Ecto neural progenitor cell (in vitro differentiated cells): ENCODE data around the gene CFAP410.

Experiments
- DNase-seq: peaks from one replicate; pipeline ENCODE4 v3.0.0-alpha.2; 2018; ENCODE audit warnings: low spot score

The CFAP410 gene

DNA sequence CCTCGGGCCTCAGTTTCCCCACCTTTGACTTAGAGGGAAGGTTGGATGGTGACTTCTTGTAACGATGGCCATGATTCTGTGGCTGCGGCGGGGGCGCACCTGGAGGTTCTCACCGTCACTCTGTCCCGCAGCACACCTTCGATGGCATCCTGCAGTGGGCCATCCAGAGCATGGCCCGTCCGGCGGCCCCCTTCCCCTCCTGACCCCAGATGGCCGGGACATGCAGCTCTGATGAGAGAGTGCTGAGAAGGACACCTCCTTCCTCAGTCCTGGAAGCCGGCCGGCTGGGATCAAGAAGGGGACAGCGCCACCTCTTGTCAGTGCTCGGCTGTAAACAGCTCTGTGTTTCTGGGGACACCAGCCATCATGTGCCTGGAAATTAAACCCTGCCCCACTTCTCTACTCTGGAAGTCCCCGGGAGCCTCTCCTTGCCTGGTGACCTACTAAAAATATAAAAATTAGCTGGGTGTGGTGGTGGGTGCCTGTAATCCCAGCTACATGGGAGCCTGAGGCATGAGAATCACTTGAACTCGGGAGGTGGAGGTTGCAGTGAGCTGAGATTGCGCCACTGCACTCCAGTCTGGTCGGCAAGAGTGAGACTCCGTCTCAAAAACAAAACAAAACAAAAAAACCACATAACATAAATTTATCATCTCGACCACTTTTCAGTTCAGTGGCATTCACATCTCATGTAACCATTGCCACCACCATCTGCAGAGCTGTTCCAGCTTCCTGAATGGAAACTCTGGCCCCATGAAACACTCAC lies 41.5 kb downstream of the CFAP410 start:
- peak; percentile 88 for DNase-seq

- DNase-seq: no peak
Observed at GRCh38 chr21:44296916-44297315, 42.3 kb downstream of the CFAP410 start.

DNA sequence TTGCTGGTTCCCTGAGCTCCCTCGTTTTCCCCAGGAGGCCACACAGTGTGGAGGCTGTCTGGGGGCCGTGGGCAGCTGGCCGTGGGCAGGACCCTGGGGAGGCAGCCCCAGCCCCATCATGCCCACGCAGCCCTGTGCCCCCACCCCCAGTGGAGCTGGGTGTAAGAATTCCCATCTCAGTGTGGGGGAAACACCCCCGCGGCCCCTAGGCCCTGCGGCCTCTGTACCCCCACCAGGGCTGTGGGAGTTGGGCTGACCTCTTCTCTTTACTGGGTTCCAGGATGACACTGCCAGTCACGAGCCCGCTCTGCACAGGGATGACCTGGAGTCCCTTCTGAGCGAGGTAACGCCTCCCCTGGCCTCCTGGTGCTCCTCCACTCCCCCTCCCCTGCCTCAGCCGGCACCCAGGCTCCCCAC lies 43.1 kb downstream of the CFAP410 start:
- DNase-seq: no peak

DNA sequence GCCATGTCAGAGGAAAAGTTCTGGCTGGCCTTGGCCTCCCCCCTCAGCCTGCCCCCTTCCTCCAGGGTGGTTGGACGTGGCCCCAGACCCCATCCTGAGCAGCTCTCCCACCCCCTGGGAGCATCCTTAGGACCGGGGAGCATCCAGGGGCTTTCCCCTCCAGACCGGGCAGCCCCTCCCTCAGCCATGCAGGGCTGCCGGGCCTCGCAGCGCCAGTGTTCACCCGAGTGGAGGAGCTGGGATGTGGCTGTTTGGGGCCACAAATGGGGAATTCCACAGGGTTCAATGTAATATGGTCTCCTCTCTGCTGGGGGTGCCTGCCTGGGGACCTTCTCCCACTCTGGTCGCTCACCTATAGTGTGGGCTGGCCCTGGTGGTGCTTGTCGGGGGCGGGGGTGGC lies 43.5 kb downstream of the CFAP410 start:
- no peak for DNase-seq

GRCh38 chr21:44295163-44295573 lies 44.0 kb downstream of the CFAP410 start:
- DNase-seq: no peak

- no peak for DNase-seq
Observed at GRCh38 chr21:44294391-44295162, 44.6 kb downstream of the CFAP410 start.

GRCh38 chr21:44293551-44294231 lies 45.5 kb downstream of the CFAP410 start:
- no peak for DNase-seq

GRCh38 chr21:44292812-44293195 lies 46.4 kb downstream of the CFAP410 start:
- DNase-seq: no peak

DNA sequence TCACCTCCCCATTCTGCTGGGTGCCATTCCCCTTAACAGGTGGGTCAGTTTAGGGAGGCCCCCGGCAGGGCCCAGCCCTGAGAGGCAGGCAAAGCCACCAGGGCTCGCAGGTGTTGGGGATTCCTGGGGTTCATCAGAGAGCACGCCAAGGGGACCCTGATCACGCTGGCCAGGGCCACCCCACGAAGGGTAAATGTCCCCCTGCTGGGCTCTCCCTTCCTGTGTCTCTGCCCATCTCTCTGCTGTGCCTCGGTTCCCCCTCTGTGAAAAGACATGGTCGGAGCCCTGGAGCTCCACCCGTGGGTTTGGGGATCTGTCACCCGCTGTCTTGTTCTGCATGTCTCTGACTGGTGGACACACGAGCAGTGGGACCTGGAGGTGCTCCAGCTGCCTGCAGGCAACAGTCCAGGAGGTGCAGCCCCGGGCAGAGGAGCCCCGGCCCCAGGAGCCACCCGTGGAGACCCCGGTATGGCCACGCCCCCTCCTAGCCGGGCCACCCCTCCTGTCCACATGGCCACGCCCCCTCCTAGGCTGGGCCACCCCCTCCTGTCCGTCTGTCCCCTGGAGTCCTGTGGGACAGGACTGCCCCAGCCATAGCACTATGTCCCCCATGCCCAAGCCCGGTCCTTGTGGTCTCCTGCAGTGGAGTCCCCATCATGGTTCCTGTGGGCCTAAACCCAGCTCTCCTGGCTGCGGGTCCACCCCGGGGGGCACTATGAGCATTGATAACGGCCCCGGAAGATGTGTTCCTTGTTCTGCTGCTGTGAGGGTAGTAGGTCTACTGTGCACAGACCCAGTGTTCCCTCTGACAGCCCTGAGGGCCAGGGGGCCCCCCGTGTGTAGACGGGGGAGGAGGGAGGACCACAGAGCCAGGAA lies 47.0 kb downstream of the CFAP410 start:
- DNase-seq: no peak

- no peak for DNase-seq
Observed at GRCh38 chr21:44291078-44291935, 47.9 kb downstream of the CFAP410 start.

- DNase-seq: no peak
Observed at GRCh38 chr21:44290327-44291077, 48.7 kb downstream of the CFAP410 start.

DNA sequence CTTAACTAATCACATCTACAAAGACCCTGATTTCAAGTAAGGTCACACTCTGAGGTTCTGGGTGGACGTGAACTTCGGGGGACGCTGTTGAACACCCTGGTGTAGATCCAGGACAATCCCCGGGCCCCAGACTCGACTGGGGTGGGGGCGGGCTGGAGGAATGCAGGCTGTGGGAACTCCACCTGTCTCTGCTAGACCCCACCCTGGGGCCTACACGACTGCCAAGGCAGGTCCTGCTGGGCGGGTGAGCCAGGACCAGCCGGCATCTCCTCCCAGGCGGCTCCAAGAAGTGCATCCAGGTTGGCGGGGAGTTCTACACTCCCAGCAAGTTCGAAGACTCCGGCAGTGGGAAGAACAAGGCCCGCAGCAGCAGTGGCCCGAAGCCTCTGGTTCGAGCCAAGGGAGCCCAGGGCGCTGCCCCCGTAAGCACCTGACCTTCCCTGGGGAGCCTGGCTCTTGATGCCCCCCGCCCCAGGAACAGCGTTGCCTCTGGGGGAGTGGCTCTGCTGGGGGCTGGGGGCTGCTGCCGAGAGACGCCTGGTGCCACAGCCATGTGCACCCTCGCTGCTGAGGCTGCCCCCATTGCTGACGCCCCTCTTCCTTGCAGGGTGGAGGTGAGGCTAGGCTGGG lies 49.7 kb downstream of the CFAP410 start:
- no peak for DNase-seq

GRCh38 chr21:44288251-44289110 lies 50.7 kb downstream of the CFAP410 start:
- no peak for DNase-seq

DNA sequence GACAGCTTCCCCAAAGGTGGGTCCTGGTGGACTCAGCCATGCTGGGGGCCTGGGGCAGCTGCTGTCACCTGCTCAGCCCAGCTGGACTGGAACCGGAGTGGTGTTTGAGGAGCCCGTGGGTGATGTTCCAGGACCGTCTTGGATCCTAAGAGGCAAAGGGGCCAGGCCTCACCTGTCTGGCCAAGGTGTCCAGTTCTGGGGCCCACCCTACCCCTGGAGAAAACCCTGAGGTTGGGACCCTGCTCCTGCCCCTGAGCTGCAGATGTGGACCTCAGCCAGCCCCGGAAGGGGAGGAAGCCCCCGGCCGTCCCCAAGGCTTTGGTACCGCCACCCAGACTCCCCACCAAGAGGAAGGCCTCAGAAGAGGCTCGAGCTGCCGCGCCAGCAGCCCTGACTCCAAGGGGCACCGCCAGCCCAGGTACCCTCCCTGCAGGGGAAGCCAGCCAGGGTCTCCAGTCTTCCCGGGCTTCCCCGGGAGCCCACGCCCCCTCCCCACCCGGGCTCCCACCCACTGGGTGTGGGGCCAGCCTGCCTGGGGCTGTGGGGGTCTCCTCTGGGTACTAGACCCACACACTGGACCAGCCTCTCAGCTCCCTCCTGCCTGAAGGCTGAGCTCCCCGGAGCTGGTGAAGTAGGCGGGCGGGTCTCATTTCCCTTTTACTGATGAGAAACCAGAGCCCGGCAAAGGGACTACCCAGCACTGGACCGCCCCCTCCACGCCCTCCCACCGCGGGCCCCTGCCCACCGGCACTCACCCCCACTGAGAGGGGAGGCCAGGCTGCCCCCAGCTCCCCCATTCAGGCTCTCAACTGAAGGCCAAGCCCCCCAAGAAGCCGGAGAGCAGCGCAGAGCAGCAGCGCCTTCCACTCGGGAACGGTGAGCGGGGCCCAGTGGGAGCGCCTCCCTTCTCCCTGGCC lies 52.2 kb downstream of the CFAP410 start:
- no peak for DNase-seq

DNA sequence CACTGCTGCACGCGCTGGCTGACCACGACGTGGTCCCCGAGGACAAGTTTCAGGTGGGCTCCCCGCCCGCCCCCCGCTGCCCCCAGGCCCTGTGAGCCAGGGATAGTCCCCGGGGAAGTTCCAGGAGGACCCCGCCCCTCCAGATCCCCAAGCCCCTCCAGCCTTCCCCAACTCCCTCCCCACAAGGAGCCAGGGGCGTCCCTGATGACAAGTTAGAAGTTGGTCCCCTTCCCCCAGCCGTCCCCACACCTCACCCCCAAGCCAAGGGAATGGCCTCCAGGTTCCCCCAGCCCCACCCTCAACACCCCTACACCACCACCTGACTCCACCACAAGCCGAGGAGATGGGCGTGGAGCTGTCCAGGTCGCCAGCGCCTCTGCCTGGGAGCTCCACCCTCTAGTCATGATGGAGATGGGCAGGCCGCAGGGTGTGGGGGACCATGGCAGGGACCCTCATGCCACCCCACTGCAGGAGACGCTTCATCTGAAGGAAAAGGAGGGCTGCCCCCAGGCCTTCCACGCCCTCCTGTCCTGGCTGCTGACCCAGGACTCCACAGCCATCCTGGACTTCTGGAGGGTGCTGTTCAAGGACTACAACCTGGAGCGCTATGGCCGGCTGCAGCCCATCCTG lies 53.0 kb downstream of the CFAP410 start:
- no peak for DNase-seq

GRCh38 chr21:44285138-44285992 lies 53.8 kb downstream of the CFAP410 start, which contains the start of gene AIRE:
AIRE (plus strand) TSS chr21:44285876; CDS start chr21:44286007, 131 bp downstream.
- DNase-seq: no peak
